Activated CD4-positive, alpha-beta memory T cell treated with anti-CD3 and anti-CD28 coated beads, Interleukin-2, amount 10 ng/mL, durations not matched to agents 7 days and 5 days (primary cell): ENCODE results near the gene SUCO. TPM values are rescaled to one million over a fixed set of nuclear protein-coding genes. Genes with fewer than 3 reads are reported as not detected.

Experiments
- CTCF ChIA-PET: fragments of 350-600 bp; sonication (Branson Sonifier 250); formaldehyde crosslinking; loops from one replicate; lab custom pipeline; 2021; ENCODE audit warnings: antibody characterized with exemption, inconsistent platforms; lab: Charles Lee
- POLR2A ChIA-PET: fragments of 350-600 bp; sonication (Branson Sonifier 250); formaldehyde crosslinking; loops from one replicate; lab custom pipeline; 2021; ENCODE audit warnings: antibody characterized with exemption; lab: Charles Lee
- DNase-seq: peaks from one replicate; pipeline ENCODE4 v3.0.0-alpha.2; 2020
- H3K27ac Mint-ChIP-seq: one replicate; pipeline ENCODE4 v1.8.0; 2021; ENCODE audit warnings: mild to moderate bottlenecking, mixed read lengths
- H3K27me3 Mint-ChIP-seq: one replicate; pipeline ENCODE4 v1.8.0; 2021; ENCODE audit warnings: mixed read lengths
- H3K36me3 Mint-ChIP-seq: one replicate; pipeline ENCODE4 v1.8.0; 2021; ENCODE audit warnings: low read depth, mixed read lengths
- H3K4me1 Mint-ChIP-seq: one replicate; pipeline ENCODE4 v1.8.0; 2021; ENCODE audit warnings: mixed read lengths
- H3K4me3 Mint-ChIP-seq: one replicate; pipeline ENCODE4 v1.8.0; 2021; ENCODE audit warnings: mild to moderate bottlenecking, mixed read lengths
- H3K9me3 Mint-ChIP-seq: one replicate; pipeline ENCODE4 v1.8.0; 2021; ENCODE audit warnings: mixed read lengths
- total RNA-seq, 2 experiments: library from RNA; stranded (reverse); gene quantifications; one replicate each; pipeline ENCODE4 v1.2.3, GENCODE V29; 2021

The SUCO gene
- total RNA-seq, 2 experiments from 2014 or later = 27.3 to 30.8 TPM

GRCh38 chr1:172498857-172499256 lies 34.1 kb upstream of the SUCO start:
- Mint-ChIP-seq H3K4me1 (no peaks in the 10 kb centered on the region), H3K36me3 (no peaks in the 10 kb centered on the region), H3K27ac (no peak overlapping the region), H3K27me3 (peaks cover 10% of the 10 kb centered on the region), H3K4me3 (no peak overlapping the region), H3K9me3 (no peaks in the 10 kb centered on the region)
- ChIA-PET CTCF (no interaction called here), POLR2A (no interaction called here)
- no peak for DNase-seq

DNA sequence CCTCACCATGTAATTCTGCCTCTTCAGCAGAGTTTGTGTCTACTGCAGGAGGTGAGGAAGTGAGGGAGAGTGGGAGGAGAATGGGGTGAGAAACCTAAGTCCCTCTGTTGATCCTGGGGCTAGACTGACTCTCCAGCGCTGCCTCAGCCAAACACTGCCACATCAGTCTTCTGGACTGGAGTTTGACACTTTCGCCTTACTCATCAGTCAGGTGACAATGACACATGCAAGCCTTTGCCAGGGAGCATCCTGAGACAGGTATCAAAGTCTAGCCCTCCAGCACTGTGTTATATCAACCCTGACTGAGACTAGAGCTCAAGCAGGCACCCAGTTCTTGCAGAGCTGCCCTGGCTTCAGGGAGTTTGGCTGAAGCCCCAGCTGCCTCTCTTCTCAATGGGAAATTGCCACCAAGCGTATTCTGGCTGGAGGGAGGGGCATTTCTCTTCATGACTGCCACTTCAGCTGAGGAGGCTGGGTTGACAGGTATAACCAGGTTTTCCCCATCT lies 33.3 kb upstream of the SUCO start:
- CTCF ChIA-PET = no interaction called here
- H3K27ac Mint-ChIP-seq = no peak overlapping the region
- H3K27me3 Mint-ChIP-seq = peaks cover 13% of the 10 kb centered on the region
- no peaks in the 10 kb centered on the region for H3K9me3 Mint-ChIP-seq
- POLR2A ChIA-PET = no interaction called here
- no peaks in the 10 kb centered on the region for H3K36me3 Mint-ChIP-seq
- no peak for DNase-seq
- H3K4me3 Mint-ChIP-seq = no peak overlapping the region
- no peaks in the 10 kb centered on the region for H3K4me1 Mint-ChIP-seq

GRCh38 chr1:172500207-172500606 lies 32.7 kb upstream of the SUCO start:
- ChIA-PET POLR2A (no interaction called here), CTCF (no interaction called here)
- Mint-ChIP-seq H3K36me3 (no peaks in the 10 kb centered on the region), H3K27me3 (peaks cover 13% of the 10 kb centered on the region), H3K27ac (no peak overlapping the region), H3K4me1 (no peaks in the 10 kb centered on the region), H3K9me3 (no peaks in the 10 kb centered on the region), H3K4me3 (no peak overlapping the region)
- DNase-seq = no peak

DNA sequence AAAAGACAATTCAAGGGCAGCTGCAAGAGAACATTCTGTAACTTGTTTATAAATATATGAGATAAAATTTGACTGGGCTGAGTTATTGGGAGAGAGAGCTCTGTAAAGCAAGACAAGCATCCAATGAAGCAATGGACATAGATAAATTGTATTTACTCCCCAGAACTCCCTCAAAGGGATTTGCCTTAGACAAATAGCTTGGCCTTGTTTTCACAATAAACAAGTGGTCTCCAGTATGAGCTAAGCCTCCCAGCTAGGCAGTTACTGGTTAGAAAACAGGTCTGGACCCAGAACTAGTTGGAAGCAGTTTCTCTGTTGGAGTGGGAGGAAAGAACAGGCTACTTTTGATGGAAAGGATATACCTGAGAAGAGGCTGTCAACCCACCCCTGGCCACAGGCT lies 25.2 kb upstream of the SUCO start:
- ChIA-PET CTCF (no interaction called here), POLR2A (no interaction called here)
- no peaks in the 10 kb centered on the region for H3K4me1 Mint-ChIP-seq
- H3K9me3 Mint-ChIP-seq = no peaks in the 10 kb centered on the region
- no peak for DNase-seq
- H3K27me3 Mint-ChIP-seq = peaks cover 20% of the 10 kb centered on the region
- H3K4me3 Mint-ChIP-seq = no peak overlapping the region
- no peak overlapping the region for H3K27ac Mint-ChIP-seq
- no peaks in the 10 kb centered on the region for H3K36me3 Mint-ChIP-seq

GRCh38 chr1:172510479-172510878 lies 22.5 kb upstream of the SUCO start:
- Mint-ChIP-seq H3K27me3 (peaks cover 9% of the 10 kb centered on the region), H3K4me3 (no peak overlapping the region), H3K4me1 (no peaks in the 10 kb centered on the region), H3K36me3 (no peaks in the 10 kb centered on the region), H3K9me3 (no peaks in the 10 kb centered on the region), H3K27ac (no peak overlapping the region)
- DNase-seq = no peak
- ChIA-PET CTCF (no interaction called here), POLR2A (no interaction called here)

- H3K36me3 Mint-ChIP-seq = no peaks in the 10 kb centered on the region
- CTCF ChIA-PET = no interaction called here
- POLR2A ChIA-PET = interaction anchor here (0.6 kb wide), 1 partner anchor 12 kb away, joined by 3 read pairs; no protein-coding TSS in a partner anchor
Measured at GRCh38 chr1:172512591-172512990, 20.4 kb upstream of the SUCO start.

GRCh38 chr1:172513479-172513878 lies 19.5 kb upstream of the SUCO start:
- no peak for DNase-seq
- Mint-ChIP-seq H3K27ac (no peak overlapping the region), H3K4me3 (no peak overlapping the region), H3K4me1 (no peaks in the 10 kb centered on the region), H3K27me3 (peaks cover 5% of the 10 kb centered on the region), H3K36me3 (no peaks in the 10 kb centered on the region), H3K9me3 (no peaks in the 10 kb centered on the region)
- ChIA-PET CTCF (no interaction called here), POLR2A (no interaction called here)

More at GRCh38 chr1:172512591-172512990, 20.4 kb upstream of the SUCO start:
- DNase-seq = no peak
- Mint-ChIP-seq H3K4me1 (no peaks in the 10 kb centered on the region), H3K4me3 (no peak overlapping the region), H3K27me3 (peaks cover 6% of the 10 kb centered on the region), H3K27ac (no peak overlapping the region), H3K9me3 (no peaks in the 10 kb centered on the region)

DNA sequence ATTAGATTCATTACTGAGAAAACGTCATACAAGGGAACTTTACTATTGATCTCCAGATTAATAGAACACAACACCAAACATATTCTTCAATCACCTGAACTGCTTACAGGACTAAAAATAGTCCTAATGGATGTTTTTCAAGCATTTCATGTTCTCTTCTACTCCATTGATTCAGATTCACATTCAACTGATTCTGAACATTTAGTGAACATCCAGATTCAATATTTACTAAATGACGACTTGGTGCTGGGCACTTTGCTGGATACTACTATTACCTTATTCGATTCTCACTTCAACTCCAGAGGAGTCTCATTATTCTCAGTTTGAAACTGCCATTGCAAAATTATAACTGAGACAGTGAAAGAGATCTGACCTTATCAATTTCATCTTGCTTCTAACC lies 18.8 kb upstream of the SUCO start:
- no peaks in the 10 kb centered on the region for H3K9me3 Mint-ChIP-seq
- POLR2A ChIA-PET = no interaction called here
- no peaks in the 10 kb centered on the region for H3K36me3 Mint-ChIP-seq
- no peak for DNase-seq
- no peak overlapping the region for H3K27ac Mint-ChIP-seq
- no peak overlapping the region for H3K4me3 Mint-ChIP-seq
- H3K27me3 Mint-ChIP-seq = peaks cover 9% of the 10 kb centered on the region
- CTCF ChIA-PET = no interaction called here
- H3K4me1 Mint-ChIP-seq = no peaks in the 10 kb centered on the region

DNA sequence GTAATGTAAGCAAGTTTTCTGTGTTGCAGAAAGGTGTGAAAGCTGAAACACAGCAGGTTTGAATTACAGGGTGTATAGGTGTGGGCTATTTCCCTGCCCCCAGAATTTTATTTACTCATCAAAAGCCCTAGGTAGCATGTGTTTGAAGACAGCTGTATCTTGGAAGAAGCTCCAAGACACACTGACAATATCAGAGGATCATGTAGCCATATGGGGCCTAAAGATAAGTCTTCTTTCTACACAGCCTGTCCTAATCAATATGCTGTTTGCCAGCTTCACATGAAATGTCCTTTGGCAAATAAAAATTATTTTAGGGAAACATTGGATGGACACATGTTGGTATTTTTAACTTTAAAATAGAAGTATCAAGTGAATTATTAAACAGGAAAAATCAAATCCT lies 17.5 kb upstream of the SUCO start:
- ChIA-PET CTCF (interaction anchor here (1.2 kb wide), 1 partner anchor 11 kb away, joined by 4 read pairs; no protein-coding TSS in a partner anchor), POLR2A (interaction anchor here (0.8 kb wide), 1 partner anchor 19 kb away, joined by 3 read pairs; no protein-coding TSS in a partner anchor)
- Mint-ChIP-seq H3K36me3 (no peaks in the 10 kb centered on the region), H3K9me3 (no peaks in the 10 kb centered on the region), H3K27ac (no peak overlapping the region), H3K4me1 (no peaks in the 10 kb centered on the region), H3K4me3 (no peak overlapping the region), H3K27me3 (peaks cover 8% of the 10 kb centered on the region)
- DNase-seq = no peak

DNA sequence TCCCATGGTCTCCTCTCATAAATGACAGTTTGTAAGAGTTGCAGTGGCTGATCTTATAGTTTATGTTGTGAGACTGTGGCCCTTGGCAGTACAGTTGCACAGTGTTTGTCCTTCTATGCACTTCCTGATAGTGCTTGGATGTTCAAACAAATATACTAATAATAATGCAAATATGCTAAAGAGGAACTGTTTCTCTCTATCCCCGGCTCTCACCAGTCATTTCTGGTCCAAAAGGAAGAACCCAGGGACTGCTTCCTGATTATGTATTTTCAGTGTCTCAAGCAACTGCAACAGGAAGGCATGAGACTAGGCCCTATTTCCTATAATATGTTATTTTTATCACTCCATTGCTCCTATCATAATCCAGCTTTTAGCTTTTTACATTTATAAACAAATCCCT lies 17.0 kb upstream of the SUCO start:
- POLR2A ChIA-PET = interaction anchor here (0.8 kb wide), 1 partner anchor 18 kb away, joined by 3 read pairs; no protein-coding TSS in a partner anchor
- Mint-ChIP-seq H3K4me1 (no peaks in the 10 kb centered on the region), H3K4me3 (no peak overlapping the region), H3K27ac (no peak overlapping the region), H3K9me3 (no peaks in the 10 kb centered on the region), H3K36me3 (no peaks in the 10 kb centered on the region), H3K27me3 (peaks cover 8% of the 10 kb centered on the region)
- DNase-seq = no peak
- CTCF ChIA-PET = interaction anchor here (1.2 kb wide), 1 partner anchor 10 kb away, joined by 4 read pairs; no protein-coding TSS in a partner anchor

DNA sequence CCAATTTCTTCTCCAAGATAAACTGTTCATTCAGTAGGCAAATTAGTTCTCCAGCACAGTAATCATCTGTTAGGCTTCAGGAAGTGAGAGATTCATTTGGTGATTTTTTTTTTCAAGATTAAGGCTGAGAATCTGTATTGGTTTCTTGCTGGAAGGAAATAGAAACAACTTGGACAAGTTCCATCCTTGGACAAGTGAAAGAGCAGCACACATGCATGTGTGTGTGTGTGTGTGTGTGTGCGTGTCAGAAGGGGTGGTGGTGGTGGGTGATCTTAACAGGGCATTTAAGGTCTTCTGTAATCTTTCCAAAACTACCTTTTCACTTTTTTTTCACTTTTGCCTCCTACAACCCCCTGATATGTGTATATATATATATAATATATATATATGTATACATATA lies 15.9 kb upstream of the SUCO start:
- Mint-ChIP-seq H3K9me3 (no peaks in the 10 kb centered on the region), H3K4me3 (no peak overlapping the region), H3K27ac (no peak overlapping the region), H3K4me1 (no peaks in the 10 kb centered on the region), H3K27me3 (peaks cover 5% of the 10 kb centered on the region), H3K36me3 (no peaks in the 10 kb centered on the region)
- CTCF ChIA-PET = no interaction called here
- POLR2A ChIA-PET = no interaction called here
- no peak for DNase-seq

DNA sequence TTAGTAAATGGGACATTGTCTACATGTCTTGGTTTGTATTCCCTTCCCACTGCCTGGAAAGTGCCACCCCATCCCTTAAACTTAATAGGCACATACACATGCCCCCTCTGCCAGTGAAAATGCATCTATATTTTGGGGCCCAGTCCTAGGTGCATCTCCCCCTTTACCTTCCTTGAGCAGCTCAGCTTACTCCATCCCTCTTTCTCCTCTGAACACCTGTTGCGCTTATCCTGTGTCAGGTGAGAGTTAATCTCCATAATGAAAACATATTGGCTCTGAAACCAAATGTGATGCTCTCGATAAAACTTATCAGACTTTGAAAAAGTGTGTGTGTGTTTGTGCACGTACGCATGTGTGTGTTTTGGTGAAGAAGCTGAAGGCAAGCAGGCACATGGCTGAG lies 15.4 kb upstream of the SUCO start:
- H3K4me1 Mint-ChIP-seq = no peaks in the 10 kb centered on the region
- DNase-seq = no peak
- no peak overlapping the region for H3K27ac Mint-ChIP-seq
- peaks cover 8% of the 10 kb centered on the region for H3K27me3 Mint-ChIP-seq
- POLR2A ChIA-PET = no interaction called here
- CTCF ChIA-PET = no interaction called here
- no peaks in the 10 kb centered on the region for H3K36me3 Mint-ChIP-seq
- no peak overlapping the region for H3K4me3 Mint-ChIP-seq
- H3K9me3 Mint-ChIP-seq = no peaks in the 10 kb centered on the region

- CTCF ChIA-PET = interaction anchor here (0.5 kb wide), 1 partner anchor 549 kb away, joined by 3 read pairs; no protein-coding TSS in a partner anchor
- POLR2A ChIA-PET = interaction anchor here (0.9 kb wide), 1 partner anchor 130 kb away, joined by 3 read pairs; the partner anchor contains the start of gene FASLG
- no peaks in the 10 kb centered on the region for H3K9me3 Mint-ChIP-seq
- DNase-seq = no peak
- no peak overlapping the region for H3K27ac Mint-ChIP-seq
- H3K27me3 Mint-ChIP-seq = peaks cover 10% of the 10 kb centered on the region
- H3K4me1 Mint-ChIP-seq = peaks cover 21% of the 10 kb centered on the region
- H3K36me3 Mint-ChIP-seq = peaks cover 4% of the 10 kb centered on the region
- no peak overlapping the region for H3K4me3 Mint-ChIP-seq
Measured at GRCh38 chr1:172529304-172529703, 3.6 kb upstream of the SUCO start.

DNA sequence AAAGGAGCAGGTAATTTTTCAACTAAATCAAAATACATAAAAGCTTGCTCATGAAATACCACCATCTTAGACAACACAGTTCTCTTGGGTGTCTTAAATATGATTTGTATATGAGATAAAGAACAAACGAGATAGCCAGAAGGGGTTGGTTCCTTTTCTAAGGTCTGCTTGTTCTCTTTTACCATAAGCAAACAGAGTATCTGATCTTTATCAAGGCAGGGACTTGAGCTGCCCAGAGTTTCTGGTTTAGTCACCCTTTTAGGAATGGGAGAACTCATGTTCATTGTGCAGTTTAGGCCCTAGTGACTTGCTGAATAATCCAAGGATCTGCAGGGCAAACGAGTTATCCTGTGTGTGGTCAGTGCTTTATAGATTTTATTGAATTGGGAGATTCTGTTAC lies 3.0 kb upstream of the SUCO start:
- H3K4me1 Mint-ChIP-seq = peaks cover 28% of the 10 kb centered on the region
- H3K4me3 Mint-ChIP-seq = no peak overlapping the region
- H3K9me3 Mint-ChIP-seq = no peaks in the 10 kb centered on the region
- peaks cover 4% of the 10 kb centered on the region for H3K36me3 Mint-ChIP-seq
- ChIA-PET CTCF (interaction anchor here (0.5 kb wide), 1 partner anchor 550 kb away, joined by 3 read pairs; no protein-coding TSS in a partner anchor), POLR2A (no interaction called here)
- H3K27ac Mint-ChIP-seq = no peak overlapping the region
- peaks cover 10% of the 10 kb centered on the region for H3K27me3 Mint-ChIP-seq
- DNase-seq = no peak
